Mammary epithelial cell (primary cell): Measurements from ENCODE around the gene GNA15.
"Not testable (repeated sequence)": the region's sequence is repeated elsewhere in the genome, so short reads cannot be mapped to it uniquely, and the experiment has no call there.

Source experiments
- EZH2 ChIP-seq: IDR thresholded peaks from 2 replicates; pipeline ENCODE4 v1.6.1; 2012; ENCODE audit warnings: low read length, inconsistent platforms, borderline replicate concordance
- TF ChIP-seq, protein P1 (sequence below), 2 donors: IDR thresholded peaks in 1 of 2; conservative IDR thresholded peaks in 1 of 2; 2 replicates each; pipeline ENCODE4 v1.5.1; 2011 to 2012; ENCODE audit warnings: inconsistent platforms in 2 of 2, low read length in 2 of 2, mild to moderate bottlenecking in 2 of 2, control low read depth in 1 of 2, low read depth in 1 of 2; ENCODE audit not compliant: insufficient read depth in 1 of 2; ENCODE audit errors: extremely low read depth in 1 of 2

DNA sequence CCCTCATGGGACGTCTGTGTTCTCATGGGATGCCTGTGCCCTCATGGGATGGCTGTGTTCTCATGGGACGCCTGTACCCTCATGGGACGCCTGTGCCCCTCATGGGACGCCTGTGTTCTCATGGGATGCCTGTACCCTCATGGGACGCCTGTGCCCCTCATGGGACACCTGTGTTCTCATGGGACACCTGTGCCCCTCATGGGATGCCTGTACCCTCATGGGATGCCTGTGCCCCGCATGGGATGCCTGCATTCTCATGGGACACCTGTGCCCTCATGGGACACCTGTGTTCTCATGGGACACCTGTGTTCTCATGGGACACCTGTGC, 36.8 kb downstream of the GNA15 start:
- TF ChIP-seq, protein P1, sequence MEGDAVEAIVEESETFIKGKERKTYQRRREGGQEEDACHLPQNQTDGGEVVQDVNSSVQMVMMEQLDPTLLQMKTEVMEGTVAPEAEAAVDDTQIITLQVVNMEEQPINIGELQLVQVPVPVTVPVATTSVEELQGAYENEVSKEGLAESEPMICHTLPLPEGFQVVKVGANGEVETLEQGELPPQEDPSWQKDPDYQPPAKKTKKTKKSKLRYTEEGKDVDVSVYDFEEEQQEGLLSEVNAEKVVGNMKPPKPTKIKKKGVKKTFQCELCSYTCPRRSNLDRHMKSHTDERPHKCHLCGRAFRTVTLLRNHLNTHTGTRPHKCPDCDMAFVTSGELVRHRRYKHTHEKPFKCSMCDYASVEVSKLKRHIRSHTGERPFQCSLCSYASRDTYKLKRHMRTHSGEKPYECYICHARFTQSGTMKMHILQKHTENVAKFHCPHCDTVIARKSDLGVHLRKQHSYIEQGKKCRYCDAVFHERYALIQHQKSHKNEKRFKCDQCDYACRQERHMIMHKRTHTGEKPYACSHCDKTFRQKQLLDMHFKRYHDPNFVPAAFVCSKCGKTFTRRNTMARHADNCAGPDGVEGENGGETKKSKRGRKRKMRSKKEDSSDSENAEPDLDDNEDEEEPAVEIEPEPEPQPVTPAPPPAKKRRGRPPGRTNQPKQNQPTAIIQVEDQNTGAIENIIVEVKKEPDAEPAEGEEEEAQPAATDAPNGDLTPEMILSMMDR (conservative IDR thresholded peaks at IDR 0.05 in 1 of 2, IDR thresholded peaks at IDR 0.05 in 1 of 2; ENCODE audit: extremely low read depth in 1 of 2, insufficient read depth in 1 of 2, low read depth in 1 of 2, low read length in 2 of 2), result not testable (repeated sequence)
- not testable (repeated sequence) for TF ChIP-seq EZH2
